Measurements from ENCODE around the gene GATA6.

The GATA6 gene

GRCh38 chr18:22233266-22233665 lies 63.9 kb downstream of the GATA6 start:
- Histone ChIP-seq H2BK120ac (ENCODE audit: insufficient read depth, low read length, poor library complexity) (no peak overlapping the region), H3K27ac (ENCODE audit: low read depth, low read length) (no peak overlapping the region), H3K18ac (ENCODE audit: low read length) (no peak overlapping the region), H2BK12ac (ENCODE audit: low read length) (no peak overlapping the region), H3K14ac (ENCODE audit: low read length) (no peak overlapping the region), H3K23ac (ENCODE audit: low read length) (no peak overlapping the region), H3K79me1 (ENCODE audit: low read length) (no peaks in the 10 kb centered on the region), H3K9me3 (ENCODE audit: insufficient read depth, low read depth, low read length) (no peaks in the 10 kb centered on the region), H3K4me3 (ENCODE audit: low read depth, low read length) (no peak overlapping the region), H3K4ac (ENCODE audit: low read depth, low read length) (no peak overlapping the region), H3K4me2 (ENCODE audit: low read length) (no peak overlapping the region), H3K36me3 (ENCODE audit: control insufficient read depth in 1 of 2, insufficient read depth in 2 of 2, low read length in 2 of 2) (no peaks in the 10 kb centered on the region), H4K8ac (ENCODE audit: low read depth, low read length) (no peak overlapping the region), H3K4me1 (ENCODE audit: control insufficient read depth in 1 of 2, insufficient read depth in 2 of 2, low read length in 2 of 2) (peaks cover 0 to 2% of the 10 kb centered on the region in 2 experiments), H4K12ac (ENCODE audit: low read depth, low read length) (no peak overlapping the region), H3K27me3 (ENCODE audit: insufficient read depth, low read length) (no peaks in the 10 kb centered on the region), H3K9ac (ENCODE audit: low read length) (no peak overlapping the region), H2AFZ (ENCODE audit: insufficient read depth, low read length, poor library complexity) (no peak overlapping the region), H4K91ac (ENCODE audit: low read depth, low read length) (no peak overlapping the region), H2AK5ac (ENCODE audit: low read length) (no peak overlapping the region), H2BK5ac (ENCODE audit: low read depth, low read length, poor library complexity) (no peak overlapping the region), H3K79me2 (ENCODE audit: control insufficient read depth, insufficient read depth, low read length, poor library complexity) (no peaks in the 10 kb centered on the region)
- DNase-seq = no peak
- no CpG with 5 or more reads among the region's 8 CpGs for WGBS (ENCODE audit: extremely low coverage, insufficient coverage, insufficient read length)

- Histone ChIP-seq H3K14ac (ENCODE audit: low read length) (no peak overlapping the region), H4K12ac (ENCODE audit: low read depth, low read length) (no peak overlapping the region), H3K36me3 (ENCODE audit: control insufficient read depth in 1 of 2, insufficient read depth in 2 of 2, low read length in 2 of 2) (no peaks in the 10 kb centered on the region), H3K18ac (ENCODE audit: low read length) (no peak overlapping the region), H2BK5ac (ENCODE audit: low read depth, low read length, poor library complexity) (no peak overlapping the region), H2AK5ac (ENCODE audit: low read length) (no peak overlapping the region), H3K23ac (ENCODE audit: low read length) (no peak overlapping the region), H4K91ac (ENCODE audit: low read depth, low read length) (no peak overlapping the region), H3K4me2 (ENCODE audit: low read length) (no peak overlapping the region), H3K9me3 (ENCODE audit: insufficient read depth, low read depth, low read length) (no peaks in the 10 kb centered on the region), H2AFZ (ENCODE audit: insufficient read depth, low read length, poor library complexity) (no peak overlapping the region), H2BK12ac (ENCODE audit: low read length) (no peak overlapping the region), H2BK120ac (ENCODE audit: insufficient read depth, low read length, poor library complexity) (no peak overlapping the region), H3K79me1 (ENCODE audit: low read length) (no peaks in the 10 kb centered on the region), H3K4me1 (ENCODE audit: control insufficient read depth in 1 of 2, insufficient read depth in 2 of 2, low read length in 2 of 2) (peaks cover 2 to 4% of the 10 kb centered on the region in 2 experiments), H3K27me3 (ENCODE audit: insufficient read depth, low read length) (no peaks in the 10 kb centered on the region), H3K4me3 (ENCODE audit: low read depth, low read length) (no peak overlapping the region), H3K9ac (ENCODE audit: low read length) (no peak overlapping the region), H3K27ac (ENCODE audit: low read depth, low read length) (no peak overlapping the region), H4K8ac (ENCODE audit: low read depth, low read length) (no peak overlapping the region), H3K79me2 (ENCODE audit: control insufficient read depth, insufficient read depth, low read length, poor library complexity) (no peaks in the 10 kb centered on the region), H3K4ac (ENCODE audit: low read depth, low read length) (no peak overlapping the region)
- no CpG with 5 or more reads among the region's 6 CpGs for WGBS (ENCODE audit: extremely low coverage, insufficient coverage, insufficient read length)
- no peak for DNase-seq
These were observed 68.6 kb downstream of the GATA6 start for GRCh38 chr18:22238036-22238435.

- Histone ChIP-seq H3K18ac (ENCODE audit: low read length) (no peak overlapping the region), H4K8ac (ENCODE audit: low read depth, low read length) (no peak overlapping the region), H3K4me3 (ENCODE audit: low read depth, low read length) (no peak overlapping the region), H3K79me1 (ENCODE audit: low read length) (no peaks in the 10 kb centered on the region), H2BK12ac (ENCODE audit: low read length) (no peak overlapping the region), H2AK5ac (ENCODE audit: low read length) (no peak overlapping the region), H3K4ac (ENCODE audit: low read depth, low read length) (no peak overlapping the region), H3K9me3 (ENCODE audit: insufficient read depth, low read depth, low read length) (no peaks in the 10 kb centered on the region), H2BK5ac (ENCODE audit: low read depth, low read length, poor library complexity) (no peak overlapping the region), H4K91ac (ENCODE audit: low read depth, low read length) (no peak overlapping the region), H3K23ac (ENCODE audit: low read length) (no peak overlapping the region), H3K4me2 (ENCODE audit: low read length) (no peak overlapping the region), H3K27ac (ENCODE audit: low read depth, low read length) (no peak overlapping the region), H4K12ac (ENCODE audit: low read depth, low read length) (no peak overlapping the region), H3K36me3 (ENCODE audit: control insufficient read depth in 1 of 2, insufficient read depth in 2 of 2, low read length in 2 of 2) (no peaks in the 10 kb centered on the region), H2BK120ac (ENCODE audit: insufficient read depth, low read length, poor library complexity) (no peak overlapping the region), H3K27me3 (ENCODE audit: insufficient read depth, low read length) (no peaks in the 10 kb centered on the region), H2AFZ (ENCODE audit: insufficient read depth, low read length, poor library complexity) (no peak overlapping the region), H3K4me1 (ENCODE audit: control insufficient read depth in 1 of 2, insufficient read depth in 2 of 2, low read length in 2 of 2) (peaks cover 2 to 4% of the 10 kb centered on the region in 2 experiments), H3K79me2 (ENCODE audit: control insufficient read depth, insufficient read depth, low read length, poor library complexity) (no peaks in the 10 kb centered on the region), H3K9ac (ENCODE audit: low read length) (no peak overlapping the region), H3K14ac (ENCODE audit: low read length) (no peak overlapping the region)
- DNase-seq = no peak
- WGBS (ENCODE audit: extremely low coverage, insufficient coverage, insufficient read length) = no CpG with 5 or more reads among the region's 6 CpGs
These were observed 69.3 kb downstream of the GATA6 start for GRCh38 chr18:22238681-22239080.

GRCh38 chr18:22241921-22242361 lies 72.6 kb downstream of the GATA6 start:
- Histone ChIP-seq H2AK5ac (ENCODE audit: low read length) (no peak overlapping the region), H4K91ac (ENCODE audit: low read depth, low read length) (no peak overlapping the region), H3K4me3 (ENCODE audit: low read depth, low read length) (no peak overlapping the region), H2AFZ (ENCODE audit: insufficient read depth, low read length, poor library complexity) (no peak overlapping the region), H4K12ac (ENCODE audit: low read depth, low read length) (no peak overlapping the region), H3K79me2 (ENCODE audit: control insufficient read depth, insufficient read depth, low read length, poor library complexity) (no peaks in the 10 kb centered on the region), H3K9me3 (ENCODE audit: insufficient read depth, low read depth, low read length) (no peaks in the 10 kb centered on the region), H2BK12ac (ENCODE audit: low read length) (no peak overlapping the region), H3K27me3 (ENCODE audit: insufficient read depth, low read length) (no peaks in the 10 kb centered on the region), H3K9ac (ENCODE audit: low read length) (no peak overlapping the region), H3K4me2 (ENCODE audit: low read length) (no peak overlapping the region), H3K23ac (ENCODE audit: low read length) (no peak overlapping the region), H3K4me1 (ENCODE audit: control insufficient read depth in 1 of 2, insufficient read depth in 2 of 2, low read length in 2 of 2) (peaks cover 2 to 4% of the 10 kb centered on the region in 2 experiments), H3K27ac (ENCODE audit: low read depth, low read length) (no peak overlapping the region), H4K8ac (ENCODE audit: low read depth, low read length) (no peak overlapping the region), H3K18ac (ENCODE audit: low read length) (no peak overlapping the region), H3K4ac (ENCODE audit: low read depth, low read length) (no peak overlapping the region), H3K36me3 (ENCODE audit: control insufficient read depth in 1 of 2, insufficient read depth in 2 of 2, low read length in 2 of 2) (no peaks in the 10 kb centered on the region), H2BK5ac (ENCODE audit: low read depth, low read length, poor library complexity) (no peak overlapping the region), H2BK120ac (ENCODE audit: insufficient read depth, low read length, poor library complexity) (no peak overlapping the region), H3K79me1 (ENCODE audit: low read length) (no peaks in the 10 kb centered on the region), H3K14ac (ENCODE audit: low read length) (no peak overlapping the region)
- no peak for DNase-seq
- no CpG with 5 or more reads among the region's 6 CpGs for WGBS (ENCODE audit: extremely low coverage, insufficient coverage, insufficient read length)
